H1 (cell line): Measurements from ENCODE around the gene PLEKHM3. TPM values are rescaled to one million over a fixed set of nuclear protein-coding genes. Genes with fewer than 3 reads are reported as not detected.

Experiments used
- CTCF ChIA-PET: fragments of 300-600 bp; sonication (Branson Sonifier 250); formaldehyde crosslinking; loops from one replicate; lab custom pipeline; 2021; ENCODE audit not compliant: partially characterized antibody; lab: Charles Lee
- POLR2A ChIA-PET: fragments of 300-600 bp; sonication (Branson Sonifier 250); formaldehyde crosslinking; loops from one replicate; lab custom pipeline; 2021; ENCODE audit warnings: inconsistent platforms; ENCODE audit not compliant: partially characterized antibody; lab: Charles Lee
- DNase-seq, 2 experiments: peaks; one replicate each; pipeline versions ENCODE4 v3.0.0 to v3.0.0-alpha.2; 2010 to 2022; ENCODE audit warnings: low spot score in 2 of 2, low read depth in 1 of 2, mixed read lengths in 1 of 2
- FAIRE-seq: peaks from 2 replicates; lab custom pipeline; 2011; peaks lifted over from hg19 to GRCh38; lab: Jason Lieb, UNC
- H2AFZ ChIP-seq: 2 replicates; pipeline ENCODE4 v1.8.1; 2012; ENCODE audit warnings: low read length, inconsistent platforms
- H2AK5ac ChIP-seq: 2 replicates; pipeline ENCODE4 v1.6.1; 2013; ENCODE audit warnings: low read depth, low read length
- H2BK120ac ChIP-seq: replicated peaks from 2 replicates; pipeline ENCODE3; 2013; ENCODE audit warnings: low read depth, low read length, inconsistent platforms
- H2BK12ac ChIP-seq: 2 replicates; pipeline ENCODE4 v1.6.1; 2013; ENCODE audit warnings: low read depth, low read length
- H2BK15ac ChIP-seq: 2 replicates; pipeline ENCODE4 v1.6.1; 2013; ENCODE audit warnings: low read length
- H2BK20ac ChIP-seq: 2 replicates; pipeline ENCODE4 v1.6.1; 2013; ENCODE audit warnings: low read length
- H2BK5ac ChIP-seq: 2 replicates; pipeline ENCODE4 v1.6.1; 2013; ENCODE audit warnings: low read depth, low read length
- H3K14ac ChIP-seq: 2 replicates; pipeline ENCODE4 v1.6.1; 2013; ENCODE audit warnings: inconsistent platforms; ENCODE audit not compliant: insufficient read length
- H3K18ac ChIP-seq: 2 replicates; pipeline ENCODE4 v1.6.1; 2013; ENCODE audit warnings: low read length; ENCODE audit errors: extremely low read depth
- H3K23ac ChIP-seq: 2 replicates; pipeline ENCODE4 v1.6.1; 2013; ENCODE audit warnings: inconsistent platforms; ENCODE audit not compliant: insufficient read length
- H3K23me2 ChIP-seq: 2 replicates; pipeline ENCODE4 v1.6.1; 2013; ENCODE audit warnings: low read depth, low read length
- H3K27ac ChIP-seq: 2 replicates; pipeline ENCODE4 v1.6.1; 2011; ENCODE audit warnings: low read depth, low read length, inconsistent platforms
- H3K27me3 ChIP-seq, 4 experiments: replicated peaks in 1 of 4; 1 replicate in 1 of 4; 2 replicates in 3 of 4; pipeline versions ENCODE4 v1.6.1 to v1.8.1; 2011 to 2013; ENCODE audit warnings: low read length in 3 of 4, mild to moderate bottlenecking in 3 of 4, inconsistent platforms in 2 of 4, mixed read lengths in 2 of 4, moderate library complexity in 1 of 4; ENCODE audit not compliant: control insufficient read depth in 3 of 4, insufficient read depth in 3 of 4; ENCODE audit errors: extremely low read depth in 1 of 4
- H3K36me3 ChIP-seq, 4 experiments: 2 replicates each; pipeline versions ENCODE4 v1.6.1 to v1.8.1; 2011 to 2013; ENCODE audit warnings: mild to moderate bottlenecking in 4 of 4, low read length in 3 of 4, moderate library complexity in 2 of 4, control low read depth in 1 of 4, inconsistent platforms in 1 of 4; ENCODE audit not compliant: insufficient read depth in 4 of 4, control insufficient read depth in 2 of 4
- H3K4ac ChIP-seq: replicated peaks from 2 replicates; pipeline ENCODE3; 2013; ENCODE audit warnings: low read length, low read depth, mixed read lengths, inconsistent platforms; ENCODE audit not compliant: insufficient read length
- H3K4me1 ChIP-seq, 4 experiments: replicated peaks in 1 of 4; 1 replicate in 1 of 4; 2 replicates in 3 of 4; pipeline versions ENCODE4 v1.6.1 to v1.8.1; 2011 to 2013; ENCODE audit warnings: low read length in 3 of 4, inconsistent platforms in 2 of 4, mixed read lengths in 1 of 4; ENCODE audit not compliant: insufficient read depth in 4 of 4, control insufficient read depth in 3 of 4
- H3K4me2 ChIP-seq, 2 experiments: 2 replicates each; pipeline versions ENCODE4 v1.6.1 to v1.8.1; 2011 to 2013; ENCODE audit warnings: low read depth in 2 of 2, low read length in 2 of 2, control low read depth in 1 of 2, inconsistent platforms in 1 of 2, mild to moderate bottlenecking in 1 of 2; ENCODE audit not compliant: insufficient read depth in 1 of 2
- H3K4me3 ChIP-seq, 4 experiments: fragments of 200-600, 300-600 bp in 1 of 4; sonication (generic), shearing (Covaris generic), sonication (Bioruptor Twin) in 1 of 4; 2 replicates each; pipeline versions ENCODE4 v1.5.1 to v1.8.1; 2011 to 2016; ENCODE audit warnings: low read length in 4 of 4, low read depth in 3 of 4, control low read depth in 2 of 4, inconsistent platforms in 2 of 4, mild to moderate bottlenecking in 2 of 4, mixed read lengths in 1 of 4, moderate library complexity in 1 of 4; ENCODE audit not compliant: insufficient read depth in 2 of 4; ENCODE audit errors: extremely low read depth in 1 of 4
- H3K56ac ChIP-seq: replicated peaks from 2 replicates; pipeline ENCODE3; 2013; ENCODE audit warnings: low read depth, mild to moderate bottlenecking, mixed read lengths, low read length, inconsistent platforms; ENCODE audit not compliant: insufficient read length
- H3K79me1 ChIP-seq: 2 replicates; pipeline ENCODE4 v1.6.1; 2013; ENCODE audit warnings: low read depth, low read length, control low read depth
- H3K79me2 ChIP-seq, 2 experiments: 2 replicates each; pipeline versions ENCODE4 v1.6.1 to v1.8.1; 2012 to 2013; ENCODE audit warnings: low read length in 2 of 2, mild to moderate bottlenecking in 2 of 2, inconsistent platforms in 1 of 2; ENCODE audit not compliant: insufficient read depth in 2 of 2, control insufficient read depth in 1 of 2
- H3K9ac ChIP-seq, 4 experiments: replicated peaks in 1 of 4; 1 replicate in 1 of 4; 2 replicates in 3 of 4; pipeline versions ENCODE4 v1.6.1 to v1.8.1; 2011 to 2013; ENCODE audit warnings: low read depth in 3 of 4, low read length in 3 of 4, control low read depth in 2 of 4, mild to moderate bottlenecking in 2 of 4, moderate library complexity in 2 of 4, inconsistent platforms in 1 of 4; ENCODE audit errors: extremely low read depth in 1 of 4
- H3K9me3 ChIP-seq, 2 experiments: 2 replicates each; pipeline versions ENCODE4 v1.6.1 to v1.8.1; 2012 to 2013; ENCODE audit warnings: mild to moderate bottlenecking in 2 of 2, moderate library complexity in 2 of 2, control low read depth in 1 of 2, inconsistent platforms in 1 of 2, low read depth in 1 of 2, low read length in 1 of 2, mixed read lengths in 1 of 2; ENCODE audit not compliant: insufficient read depth in 2 of 2
- H4K20me1 ChIP-seq, 2 experiments: replicated peaks in 1 of 2; 2 replicates each; pipeline versions ENCODE3 to v1.8.1; 2011 to 2013; ENCODE audit warnings: inconsistent platforms in 2 of 2, low read length in 2 of 2, mild to moderate bottlenecking in 1 of 2; ENCODE audit not compliant: insufficient read depth in 2 of 2, control insufficient read depth in 1 of 2
- H4K5ac ChIP-seq: 2 replicates; pipeline ENCODE4 v1.6.1; 2013; ENCODE audit warnings: low read length, low read depth, mixed read lengths, inconsistent platforms; ENCODE audit not compliant: insufficient read length
- H4K8ac ChIP-seq: 2 replicates; pipeline ENCODE4 v1.8.0; 2013; ENCODE audit warnings: mild to moderate bottlenecking, moderate library complexity, low read length, inconsistent platforms; ENCODE audit not compliant: insufficient read depth; ENCODE audit errors: extremely low read depth
- H4K91ac ChIP-seq: replicated peaks from 2 replicates; pipeline ENCODE3; 2013; ENCODE audit warnings: low read length, mixed read lengths, inconsistent platforms; ENCODE audit not compliant: insufficient read length
- BACH1 ChIP-seq: IDR thresholded peaks from 2 replicates; pipeline ENCODE4 v1.6.1; 2012; ENCODE audit warnings: low read length, improper control_type of control experiment
- HDAC6 ChIP-seq: IDR thresholded peaks from one replicate; pipeline ENCODE4 v1.7.1; 2012; ENCODE audit warnings: low read depth, mild to moderate bottlenecking, inconsistent platforms, low read length, moderate library complexity
- MAX ChIP-seq: IDR thresholded peaks from 2 replicates; pipeline ENCODE4 v1.6.1; 2012; ENCODE audit warnings: inconsistent platforms
- NRF1 ChIP-seq: IDR thresholded peaks from 2 replicates; pipeline ENCODE4 v1.6.1; 2011; ENCODE audit warnings: mild to moderate bottlenecking, low read depth, low read length, improper control_type of control experiment
- PHF8 ChIP-seq: fragments of 200-600 bp; sonication (generic); conservative IDR thresholded peaks from 2 replicates; pipeline ENCODE4 v1.7.1; 2012; ENCODE audit warnings: low read depth, mild to moderate bottlenecking, inconsistent platforms, low read length, moderate library complexity
- TAF7 ChIP-seq: optimal IDR thresholded peaks from 2 replicates; pipeline ENCODE3; 2011; ENCODE audit warnings: low read depth, mild to moderate bottlenecking, inconsistent platforms, low read length, moderate library complexity, borderline replicate concordance
- WGBS, 2 experiments: shearing (Covaris generic) in 1 of 2; methylation state at CpG; one replicate each; pipeline versions ENCODE4 v1.1.6 to v1.1.7; 2013 to 2015; ENCODE audit warnings: low lambda C conversion rate in 2 of 2, mixed read lengths in 2 of 2, inconsistent platforms in 1 of 2, low coverage in 1 of 2, missing lambda C conversion rate in 1 of 2; ENCODE audit not compliant: insufficient replicate concordance in 2 of 2, insufficient coverage in 1 of 2, insufficient read length in 1 of 2; ENCODE audit errors: extremely low coverage in 1 of 2, missing lambda C conversion rate in 1 of 2; 5-methylcytosine and 5-hydroxymethylcytosine counted together
- polyA plus RNA-seq, 7 experiments: library from polyadenylated mRNA; depleted of rRNA in 3 of 7; stranded (reverse) in 5 of 7; unstranded in 2 of 7; fragments of >200 nt in 5 of 7; fragments of 200-250 nt in 2 of 7; gene quantifications; 1 replicate in 5 of 7; 2 replicates in 1 of 7; 4 replicates in 1 of 7; pipeline versions ENCODE4 v1.2.1 to v1.2.3, GENCODE V29; 2011 to 2013; ENCODE audit warnings: missing spikeins in 2 of 7, mixed read lengths in 2 of 7
- total RNA-seq: library from RNA; stranded (reverse); fragmentation: NEBNext Ultra II Directional; extraction: Animal tissue kit (Norgen Biotek cat#: 25700); gene quantifications from 2 replicates; pipeline ENCODE4 v1.2.1, GENCODE V29; 2021
- TF ChIP-seq, protein P1 (sequence below): IDR thresholded peaks from 2 replicates; pipeline ENCODE4 v1.6.1; 2011; ENCODE audit warnings: low read length, improper control_type of control experiment

The PLEKHM3 gene
- total and polyA plus RNA-seq, 2 of the 8 experiments (the other 6 are each of a cell fraction or from before 2014, with no cell fraction given) = 2.3 to 5.8 TPM

- Histone ChIP-seq H2BK5ac (no peak overlapping the region), H4K91ac (no peak overlapping the region), H2AFZ (no peak overlapping the region), H3K79me2 (no peaks in the 10 kb centered on the region), H3K79me1 (no peaks in the 10 kb centered on the region), H3K4me3 (no peak overlapping the region), H3K18ac (no peak overlapping the region), H3K23me2 (no peaks in the 10 kb centered on the region), H2BK120ac (no peak overlapping the region), H4K20me1 (no peaks in the 10 kb centered on the region), H2BK12ac (no peak overlapping the region), H4K5ac (no peak overlapping the region), H3K23ac (no peak overlapping the region), H2BK20ac (0 out of 2 replicates have a peak overlapping the region, but pooled peaks have one; percentile 44), H3K4me2 (no peak overlapping the region), H4K8ac (no peak overlapping the region), H3K27me3 (no peaks in the 10 kb centered on the region), H3K4me1 (peaks cover 0 to 13% (median 7%) of the 10 kb centered on the region in 4 experiments; a peak in 2 of 7 replicates), H2BK15ac (peak overlapping the region; percentile 68; the same call in 1 of the 2 replicates), H3K14ac (no peak overlapping the region), H3K9me3 (no peaks in the 10 kb centered on the region), H3K4ac (no peak overlapping the region), H3K9ac (no peak overlapping the region), H3K27ac (no peak overlapping the region), H3K56ac (no peak overlapping the region), H2AK5ac (no peak overlapping the region), H3K36me3 (no peaks in the 10 kb centered on the region)
- TF ChIP-seq NRF1 (no peak), TAF7 (no peak), HDAC6 (no peak), BACH1 (no peak), PHF8 (no peak), MAX (no peak)
- TF ChIP-seq, protein P1, sequence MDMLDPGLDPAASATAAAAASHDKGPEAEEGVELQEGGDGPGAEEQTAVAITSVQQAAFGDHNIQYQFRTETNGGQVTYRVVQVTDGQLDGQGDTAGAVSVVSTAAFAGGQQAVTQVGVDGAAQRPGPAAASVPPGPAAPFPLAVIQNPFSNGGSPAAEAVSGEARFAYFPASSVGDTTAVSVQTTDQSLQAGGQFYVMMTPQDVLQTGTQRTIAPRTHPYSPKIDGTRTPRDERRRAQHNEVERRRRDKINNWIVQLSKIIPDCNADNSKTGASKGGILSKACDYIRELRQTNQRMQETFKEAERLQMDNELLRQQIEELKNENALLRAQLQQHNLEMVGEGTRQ = no peak
- 94% methylated on average over 3 of the region's 3 CpGs; no CpG with 5 or more reads in 1 of the 2 experiments for WGBS, 2 experiments
- FAIRE-seq (no peak), DNase-seq (no peak)
- CTCF ChIA-PET = interaction anchor here (0.6 to 8.8 kb wide), 20 partner anchors 9 to 299 kb away, joined by 3 to 157 read pairs (median 18); partner anchors contain the start of gene FZD5
- POLR2A ChIA-PET = interaction anchor here (2.0 kb wide), 1 partner anchor 296 kb away, joined by 12 read pairs; no protein-coding TSS in a partner anchor
Measured at GRCh38 chr2:208042041-208042440, 16.7 kb upstream of the PLEKHM3 start.
